Neuronal stem cell (in vitro differentiated cells): ENCODE data around the gene PNMA1.
"Not testable (repeated sequence)": the region's sequence is repeated elsewhere in the genome, so short reads cannot be mapped to it uniquely, and the experiment has no call there.

Source experiments
- DNase-seq: peaks from one replicate; pipeline ENCODE4 v3.0.0-alpha.2; 2013; ENCODE audit warnings: low spot score
- H2AFZ ChIP-seq: one replicate; pipeline ENCODE4 v1.6.1; 2013; ENCODE audit warnings: mild to moderate bottlenecking, low read length, inconsistent platforms
- H2AK5ac ChIP-seq: 2 replicates; pipeline ENCODE4 v1.6.1; 2013; ENCODE audit warnings: low read depth, mild to moderate bottlenecking, inconsistent platforms, low read length, moderate library complexity, mixed read lengths
- H2BK120ac ChIP-seq: 2 replicates; pipeline ENCODE4 v1.6.1; 2013; ENCODE audit warnings: low read depth, mild to moderate bottlenecking, inconsistent platforms, low read length, moderate library complexity, mixed read lengths
- H2BK12ac ChIP-seq: one replicate; pipeline ENCODE4 v1.6.1; 2013; ENCODE audit warnings: low read length, inconsistent platforms
- H2BK15ac ChIP-seq: 2 replicates; pipeline ENCODE4 v1.6.1; 2013; ENCODE audit warnings: mild to moderate bottlenecking, low read length, inconsistent platforms, mixed read lengths
- H2BK5ac ChIP-seq: one replicate; pipeline ENCODE4 v1.6.1; 2013; ENCODE audit warnings: inconsistent platforms, mild to moderate bottlenecking, low read length, moderate library complexity
- H3K14ac ChIP-seq: one replicate; pipeline ENCODE4 v1.6.1; 2013; ENCODE audit warnings: low read length, inconsistent platforms
- H3K18ac ChIP-seq: 2 replicates; pipeline ENCODE4 v1.6.1; 2013; ENCODE audit warnings: low read length, inconsistent platforms
- H3K23ac ChIP-seq: 2 replicates; pipeline ENCODE4 v1.6.1; 2013; ENCODE audit warnings: low read depth, mild to moderate bottlenecking, mixed read lengths, low read length, inconsistent platforms; ENCODE audit not compliant: poor library complexity
- H3K27ac ChIP-seq: replicated peaks from 3 replicates; pipeline ENCODE4 v1.5.1; 2013; ENCODE audit warnings: low read length, inconsistent platforms
- H3K27me3 ChIP-seq, 3 experiments: 2 replicates each; pipeline ENCODE4 v1.6.1; 2013; ENCODE audit warnings: low read length in 3 of 3, mild to moderate bottlenecking in 2 of 3, inconsistent platforms in 1 of 3, low read depth in 1 of 3, mixed read lengths in 1 of 3, moderate library complexity in 1 of 3; ENCODE audit not compliant: control insufficient read depth in 3 of 3, insufficient read depth in 3 of 3
- H3K36me3 ChIP-seq, 2 donors: replicated peaks in 1 of 2; 2 replicates each; pipeline ENCODE4 v1.6.1; 2013; ENCODE audit warnings: low read length in 2 of 2; ENCODE audit not compliant: control insufficient read depth in 2 of 2, insufficient read depth in 2 of 2
- H3K4ac ChIP-seq: 2 replicates; pipeline ENCODE4 v1.6.1; 2013; ENCODE audit warnings: inconsistent platforms, mild to moderate bottlenecking, low read length, moderate library complexity
- H3K4me1 ChIP-seq, 2 donors: 1 replicate in 1 of 2; 2 replicates in 1 of 2; pipeline ENCODE4 v1.6.1; 2013; ENCODE audit warnings: low read length in 2 of 2, low read depth in 1 of 2; ENCODE audit not compliant: control insufficient read depth in 2 of 2, insufficient read depth in 1 of 2
- H3K4me2 ChIP-seq: one replicate; pipeline ENCODE4 v1.6.1; 2013; ENCODE audit warnings: mild to moderate bottlenecking, low read length, inconsistent platforms; ENCODE audit not compliant: insufficient read depth, poor library complexity, severe bottlenecking
- H3K4me3 ChIP-seq, 2 donors: 2 replicates each; pipeline ENCODE4 v1.5.1; 2013; ENCODE audit warnings: low read length in 2 of 2, mild to moderate bottlenecking in 2 of 2, inconsistent platforms in 1 of 2, moderate library complexity in 1 of 2
- H3K79me1 ChIP-seq: one replicate; pipeline ENCODE4 v1.6.1; 2013; ENCODE audit warnings: low read depth, mild to moderate bottlenecking, inconsistent platforms, low read length, moderate library complexity
- H3K9ac ChIP-seq: one replicate; pipeline ENCODE4 v1.6.1; 2013; ENCODE audit warnings: mild to moderate bottlenecking, low read depth, low read length, inconsistent platforms; ENCODE audit not compliant: poor library complexity
- H3K9me3 ChIP-seq, 2 donors: replicated peaks in 1 of 2; 2 replicates each; pipeline versions ENCODE3 to v1.6.1; 2013; ENCODE audit warnings: low read length in 2 of 2, mild to moderate bottlenecking in 2 of 2, inconsistent platforms in 1 of 2, low read depth in 1 of 2, mixed read lengths in 1 of 2, moderate library complexity in 1 of 2; ENCODE audit not compliant: control insufficient read depth in 2 of 2, insufficient read depth in 1 of 2
- H4K8ac ChIP-seq: one replicate; pipeline ENCODE4 v1.6.1; 2013; ENCODE audit warnings: low read depth, mild to moderate bottlenecking, inconsistent platforms, low read length, moderate library complexity
- H4K91ac ChIP-seq: one replicate; pipeline ENCODE4 v1.6.1; 2013; ENCODE audit warnings: low read length, low read depth, mild to moderate bottlenecking, inconsistent platforms; ENCODE audit not compliant: poor library complexity
- WGBS, 2 donors: extraction: QIAGEN DNeasy Blood & Tissue Kit; methylation state at CpG; one replicate each; pipeline ENCODE4 v1.1.7; 2013; ENCODE audit warnings: missing lambda C conversion rate in 2 of 2, mixed read lengths in 1 of 2; ENCODE audit not compliant: insufficient read length in 2 of 2, insufficient replicate concordance in 1 of 2; ENCODE audit errors: extremely low coverage in 2 of 2; 5-methylcytosine and 5-hydroxymethylcytosine counted together

Gene PNMA1

DNA sequence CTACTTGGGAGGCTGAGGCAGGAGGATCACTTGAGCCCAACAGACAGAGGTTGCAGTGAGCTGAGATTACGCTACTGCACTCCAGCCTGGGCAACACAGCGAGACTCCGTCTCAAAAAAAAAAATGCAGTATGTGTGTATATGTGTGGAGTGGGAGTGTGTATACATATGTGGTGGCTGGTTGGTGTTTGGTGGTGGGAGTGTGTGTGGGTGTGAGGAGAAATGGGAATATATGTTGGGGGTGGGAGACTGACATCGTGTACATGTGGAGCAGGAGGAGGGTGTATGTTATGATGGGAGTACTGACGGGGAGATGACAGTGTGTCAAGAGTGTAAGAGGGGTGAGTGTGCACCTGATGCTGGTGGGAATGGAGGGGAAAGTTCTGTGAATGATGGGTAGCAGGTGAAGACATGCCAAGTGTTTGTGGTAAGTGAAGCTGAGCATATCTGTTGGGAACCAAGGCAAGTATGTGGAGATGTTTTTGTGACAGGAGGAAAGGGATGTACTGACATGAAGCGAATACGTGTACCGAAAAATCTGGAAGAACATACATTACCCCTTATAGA is 4.2 kb downstream of the PNMA1 start:
- Histone ChIP-seq H2AFZ (no peak overlapping the region), H3K4me3 (peak overlapping the region in 1 of 2 donors; percentile 36), H4K91ac (no peak overlapping the region), H3K14ac (peak overlapping the region; percentile 2), H3K27me3 (no peaks in the 10 kb centered on the region), H3K36me3 (peaks cover 0 to 19% of the 10 kb centered on the region in 2 donors), H2BK5ac (no peak overlapping the region), H2AK5ac (no peak overlapping the region), H3K18ac (no peak overlapping the region), H3K9me3 (peaks cover 0 to 2% of the 10 kb centered on the region in 2 donors), H3K23ac (no peak overlapping the region), H2BK15ac (no peak overlapping the region), H3K79me1 (peaks cover 6% of the 10 kb centered on the region), H2BK120ac (no peak overlapping the region), H3K9ac (no peak overlapping the region), H2BK12ac (no peak overlapping the region), H3K4ac (no peak overlapping the region), H3K27ac (no peak overlapping the region), H3K4me1 (peaks cover 5 to 6% of the 10 kb centered on the region in 2 donors), H4K8ac (no peak overlapping the region), H3K4me2 (no peak overlapping the region)
- WGBS, 2 donors: 100% methylated on average over 1 of the region's 8 CpGs; no CpG with 5 or more reads in 1 of the 2 donors
- DNase-seq: no peak

GRCh38 chr14:73708076-73708475 is 6.1 kb downstream of the PNMA1 start:
- H3K4me3 ChIP-seq, H2AK5ac ChIP-seq, H3K79me1 ChIP-seq, H3K27ac ChIP-seq, H2BK5ac ChIP-seq, H3K23ac ChIP-seq, H2AFZ ChIP-seq, H3K27me3 ChIP-seq, H3K14ac ChIP-seq, H2BK15ac ChIP-seq, H4K8ac ChIP-seq, H3K4me1 ChIP-seq, H3K9me3 ChIP-seq, H3K4ac ChIP-seq, DNase-seq, H3K9ac ChIP-seq, H2BK12ac ChIP-seq, H2BK120ac ChIP-seq, H3K18ac ChIP-seq, H3K4me2 ChIP-seq, H4K91ac ChIP-seq: not testable (repeated sequence)
- H3K36me3 ChIP-seq: peaks cover 0 to 19% of the 10 kb centered on the region in 2 donors
- WGBS, 2 donors: no CpG with 5 or more reads among the region's 4 CpGs

- Histone ChIP-seq H2BK120ac (no peak overlapping the region), H3K27me3 (no peaks in the 10 kb centered on the region), H2AFZ (no peak overlapping the region), H3K23ac (no peak overlapping the region), H4K91ac (no peak overlapping the region), H3K9ac (no peak overlapping the region), H2BK15ac (no peak overlapping the region), H3K79me1 (no peaks in the 10 kb centered on the region), H3K9me3 (no peaks in the 10 kb centered on the region), H3K4me1 (no peaks in the 10 kb centered on the region), H3K4me2 (no peak overlapping the region), H2BK5ac (no peak overlapping the region), H3K36me3 (no peaks in the 10 kb centered on the region), H3K18ac (no peak overlapping the region), H3K27ac (no peak overlapping the region), H3K14ac (no peak overlapping the region), H3K4me3 (no peak overlapping the region), H3K4ac (no peak overlapping the region), H2AK5ac (no peak overlapping the region), H4K8ac (no peak overlapping the region), H2BK12ac (no peak overlapping the region)
- DNase-seq: no peak
- no CpG with 5 or more reads among the region's 1 CpG for WGBS, 2 donors
Measured at GRCh38 chr14:73700325-73700724, 13.9 kb downstream of the PNMA1 start.

DNA sequence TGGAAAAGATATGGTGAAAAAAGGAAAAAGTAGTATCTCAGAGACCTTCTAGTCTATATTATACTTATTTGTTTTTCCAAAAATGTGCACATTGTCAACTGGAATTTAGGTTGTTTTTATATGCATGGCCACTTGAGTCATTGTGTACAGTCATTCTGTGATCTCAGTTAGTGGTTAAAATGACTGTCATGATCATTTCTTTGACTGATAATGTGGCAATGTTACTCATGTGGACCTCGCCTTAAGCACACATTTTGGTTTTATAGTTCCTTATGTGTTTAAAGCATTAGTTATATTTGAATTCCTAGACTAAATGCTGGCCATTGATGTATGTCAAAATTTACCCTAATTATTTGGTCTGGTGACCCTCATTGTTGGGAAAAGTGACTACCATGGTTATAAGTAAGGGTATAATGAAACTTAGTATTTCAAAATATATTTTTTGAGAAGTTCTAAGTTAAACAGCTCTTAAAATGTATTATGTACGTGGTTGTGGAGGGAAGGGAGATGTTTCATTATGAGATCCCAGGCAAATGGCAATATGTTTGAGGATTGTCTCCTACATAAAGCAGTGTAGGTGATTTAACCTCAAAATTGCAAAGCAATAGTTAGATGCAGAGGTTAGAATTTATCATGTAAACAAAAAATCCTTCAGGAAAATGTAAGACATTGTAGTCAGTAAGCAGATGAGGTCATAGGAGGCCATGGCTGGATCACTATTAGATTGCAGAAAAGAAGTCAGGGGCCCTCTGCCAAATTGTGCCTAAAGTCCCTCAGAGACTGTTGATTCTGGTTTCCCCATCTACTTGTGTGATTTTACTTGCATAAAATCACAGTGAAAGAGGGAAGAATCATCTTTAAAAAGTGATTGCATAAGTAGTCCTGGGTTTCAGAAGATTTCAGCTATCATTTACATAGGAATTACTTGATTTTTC is 17.5 kb downstream of the PNMA1 start:
- no peak for DNase-seq
- no peak overlapping the region for H4K91ac ChIP-seq

More for the DNA sequence above, 17.5 kb downstream of the PNMA1 start:
- Histone ChIP-seq H2AK5ac (no peak overlapping the region), H3K9ac (no peak overlapping the region), H3K4me2 (no peak overlapping the region), H2BK5ac (no peak overlapping the region), H3K27ac (no peak overlapping the region), H3K9me3 (no peaks in the 10 kb centered on the region), H3K4me3 (no peak overlapping the region), H2BK12ac (no peak overlapping the region), H3K36me3 (peaks cover 2 to 13% of the 10 kb centered on the region in 2 donors), H2BK120ac (no peak overlapping the region), H3K4ac (no peak overlapping the region), H2AFZ (no peak overlapping the region), H3K14ac (no peak overlapping the region), H3K79me1 (no peaks in the 10 kb centered on the region), H3K23ac (no peak overlapping the region), H3K27me3 (no peaks in the 10 kb centered on the region), H4K8ac (no peak overlapping the region), H3K18ac (no peak overlapping the region), H2BK15ac (no peak overlapping the region), H3K4me1 (no peaks in the 10 kb centered on the region)
- no CpG with 5 or more reads among the region's 2 CpGs for WGBS, 2 donors
